ENCODE data around the gene PMEPA1.

Gene PMEPA1, protein sequence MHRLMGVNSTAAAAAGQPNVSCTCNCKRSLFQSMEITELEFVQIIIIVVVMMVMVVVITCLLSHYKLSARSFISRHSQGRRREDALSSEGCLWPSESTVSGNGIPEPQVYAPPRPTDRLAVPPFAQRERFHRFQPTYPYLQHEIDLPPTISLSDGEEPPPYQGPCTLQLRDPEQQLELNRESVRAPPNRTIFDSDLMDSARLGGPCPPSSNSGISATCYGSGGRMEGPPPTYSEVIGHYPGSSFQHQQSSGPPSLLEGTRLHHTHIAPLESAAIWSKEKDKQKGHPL

DNA sequence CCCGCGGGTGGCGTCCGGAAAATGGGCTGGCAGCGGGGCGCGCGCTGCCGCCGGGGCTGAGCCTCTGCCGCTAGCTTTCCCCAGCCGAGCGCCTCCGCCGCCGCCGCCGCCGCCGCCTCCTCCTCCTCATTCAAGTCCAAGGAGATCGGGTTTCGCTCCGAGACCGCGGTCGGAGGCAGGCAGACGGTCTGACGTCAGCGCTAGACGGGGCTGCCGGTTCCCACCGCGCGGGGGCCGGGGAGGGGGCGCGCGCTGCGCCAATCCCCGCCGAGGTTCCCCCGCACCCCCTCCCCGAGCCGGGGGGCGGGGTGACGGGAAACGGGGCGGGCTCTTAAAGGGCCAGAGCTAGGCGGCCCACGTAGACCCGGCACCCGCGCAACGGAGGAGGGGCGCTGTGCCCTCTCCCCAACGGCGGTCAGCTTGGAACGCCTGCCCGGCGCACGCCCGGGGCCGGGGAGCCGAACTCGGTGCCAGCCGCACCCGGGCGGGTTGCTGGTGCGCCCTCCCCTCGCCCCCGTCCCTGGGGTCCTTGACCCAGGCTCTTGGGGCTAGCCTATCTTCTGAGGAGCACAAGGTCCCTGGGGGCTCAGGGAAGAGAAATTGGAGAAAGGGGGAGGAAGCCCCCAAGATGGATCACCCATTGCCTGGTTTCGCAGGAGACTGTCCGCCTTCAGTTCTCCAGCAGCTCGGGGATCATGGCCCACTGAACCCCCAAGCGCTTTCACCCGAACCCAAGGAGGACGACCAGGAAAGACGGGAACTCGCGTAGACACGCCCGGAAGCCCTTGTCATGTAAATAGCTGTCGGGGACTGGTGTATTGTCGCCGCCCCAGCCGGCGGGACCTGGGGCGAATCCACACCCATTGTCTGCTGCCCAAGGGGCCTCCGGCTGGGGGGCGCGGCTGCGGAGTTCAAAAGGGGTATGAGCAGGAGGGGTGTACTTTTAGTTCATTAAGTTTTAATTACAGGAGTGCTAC, at the start of gene PMEPA1:
Gene PMEPA1, minus strand, starts transcription at position 193 of the 977 bp plus-strand sequence. CDS start 433 bp downstream, outside the sequence.
- DNase-seq (ENCODE audit: low read depth, low spot score), result peak; percentile 99

DNA sequence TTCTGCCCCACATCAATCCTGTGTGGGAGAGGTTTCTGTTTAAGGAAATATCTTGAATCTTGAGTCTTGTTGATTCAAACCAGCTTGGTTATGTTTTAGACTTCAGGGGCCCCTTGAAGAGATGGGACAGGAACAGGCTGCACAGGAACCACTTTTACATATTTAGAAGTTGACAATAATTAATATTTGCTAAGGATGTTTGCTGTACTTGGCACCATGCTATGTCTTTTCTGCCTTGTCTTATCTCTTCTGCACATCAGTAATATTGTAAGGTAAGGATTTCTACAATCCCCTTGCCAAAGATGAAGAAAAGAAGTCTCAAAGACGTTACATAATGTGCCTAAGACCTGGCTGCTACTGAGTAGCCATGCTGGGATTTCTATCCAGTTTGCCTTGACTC, 48.0 kb upstream of the PMEPA1 start:
- no peak for DNase-seq (ENCODE audit: low read depth, low spot score)

DNA sequence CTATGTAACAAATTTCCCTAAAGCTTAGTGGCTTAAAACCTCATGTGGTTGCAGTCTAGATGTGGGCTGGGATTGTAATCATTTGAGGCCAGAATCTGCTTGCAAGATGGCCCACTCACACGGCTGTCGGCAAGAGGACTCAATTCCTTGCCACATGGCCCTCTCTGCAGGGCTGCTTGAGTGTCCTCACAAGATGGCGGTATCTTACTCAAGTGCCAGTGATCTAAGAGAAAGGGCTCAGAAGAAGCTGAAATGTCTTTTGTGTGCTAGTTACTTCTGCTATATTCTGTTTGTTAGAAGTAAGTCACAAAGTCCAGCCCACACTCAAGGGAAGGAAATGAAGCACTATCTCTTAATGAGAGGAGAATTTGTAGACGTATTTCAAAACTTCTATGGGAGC, 47.1 kb upstream of the PMEPA1 start:
- no peak for DNase-seq (ENCODE audit: low read depth, low spot score)

DNA sequence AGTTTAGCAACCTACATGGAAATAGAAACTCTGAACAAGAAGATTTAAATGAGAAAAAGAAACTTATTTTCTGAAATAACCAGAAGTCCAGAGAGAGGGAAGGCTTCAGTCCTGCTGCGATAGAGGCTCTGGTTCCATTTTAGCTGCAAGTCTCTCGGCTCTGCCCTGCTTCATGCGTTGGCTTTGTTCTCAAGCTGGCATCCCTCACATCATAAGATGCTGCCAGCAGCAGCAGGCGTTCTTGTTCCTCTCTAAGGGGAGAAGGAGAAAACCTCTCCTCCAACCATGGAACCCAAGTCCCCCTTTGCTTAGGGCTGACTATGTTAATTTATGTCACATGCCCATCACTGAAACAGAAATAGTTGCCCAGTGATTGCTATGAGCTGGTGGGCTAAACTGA, 46.4 kb upstream of the PMEPA1 start:
- DNase-seq (ENCODE audit: low read depth, low spot score), result no peak

DNA sequence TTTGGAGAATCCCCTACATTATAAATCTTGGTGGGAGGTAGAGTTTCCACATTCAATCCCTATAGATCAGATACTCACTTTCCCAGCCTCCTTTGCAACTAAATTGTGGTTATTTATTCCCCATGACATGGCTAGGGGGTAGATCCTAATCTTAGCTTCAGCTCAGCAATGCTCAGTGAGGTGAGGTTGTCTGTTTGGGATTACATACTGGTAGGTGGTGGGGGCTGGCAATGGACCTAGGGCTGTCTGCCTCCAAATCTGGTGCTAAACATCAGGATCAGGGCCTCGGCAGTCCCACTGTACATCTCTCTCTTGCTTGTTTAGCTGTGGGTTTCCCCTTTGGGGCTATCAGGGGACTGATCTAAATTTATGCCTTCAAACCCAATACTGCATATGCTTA, 45.8 kb upstream of the PMEPA1 start:
- no peak for DNase-seq (ENCODE audit: low read depth, low spot score)

DNA sequence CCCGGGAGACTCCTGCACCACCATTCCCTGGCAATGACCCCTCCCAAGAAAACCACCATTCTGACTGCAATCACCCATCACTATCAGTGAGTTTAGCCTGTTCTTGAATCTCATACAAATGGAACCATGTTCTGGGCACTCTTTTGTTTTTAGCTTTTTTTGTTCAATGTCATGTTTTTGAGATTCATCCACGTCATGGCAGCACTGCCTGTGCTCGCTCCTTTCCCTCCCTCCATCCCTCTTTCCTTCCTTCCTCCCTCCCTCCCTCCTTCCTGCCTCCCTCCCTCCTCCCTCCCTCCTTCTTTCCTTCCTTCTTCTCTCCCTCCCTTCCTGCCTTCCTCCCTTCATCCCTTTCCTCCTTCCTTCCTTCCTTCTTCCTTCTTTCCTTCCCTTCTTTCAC, 44.4 kb upstream of the PMEPA1 start:
- no peak for DNase-seq (ENCODE audit: low read depth, low spot score)

DNA sequence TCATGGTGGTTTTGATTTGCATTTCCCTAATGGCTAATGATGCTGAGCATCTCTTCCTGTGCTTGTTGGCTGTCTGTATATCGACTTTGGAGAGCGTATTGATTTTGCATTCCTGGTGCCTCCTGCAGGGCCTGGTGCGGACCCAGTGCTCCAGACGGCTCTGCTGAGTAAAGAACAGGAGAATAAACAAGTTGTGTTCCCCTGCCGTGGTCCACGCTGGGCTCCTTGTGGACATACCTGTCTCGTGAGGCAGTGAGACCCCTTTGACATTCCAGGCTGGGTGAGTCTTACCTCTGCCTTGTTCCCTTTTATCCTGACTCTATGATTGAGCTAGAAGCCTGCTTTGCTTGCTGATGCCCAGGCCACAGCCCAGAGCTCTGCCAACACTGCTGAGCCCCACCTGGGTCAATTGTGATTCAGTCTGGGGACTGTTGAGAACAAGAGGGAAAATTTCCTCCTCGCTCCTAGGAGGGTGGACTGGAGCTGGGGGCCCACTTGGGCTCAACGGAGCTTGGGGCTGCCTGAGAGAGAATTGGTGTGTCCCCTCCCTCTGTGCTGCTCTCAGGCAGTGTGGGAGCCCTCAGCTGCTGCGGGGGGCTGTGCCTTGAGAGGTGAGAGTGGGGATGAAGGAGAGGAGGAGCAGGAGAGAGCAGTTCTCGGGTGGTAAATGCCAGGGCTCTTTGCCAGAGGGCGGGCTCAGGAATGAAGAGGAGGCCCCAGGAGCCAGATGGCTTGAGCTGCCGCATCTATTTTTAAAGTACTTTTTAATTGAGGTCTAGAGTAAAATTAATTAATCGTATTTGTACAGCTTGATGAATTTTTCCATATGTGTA, 43.7 kb upstream of the PMEPA1 start:
- DNase-seq (ENCODE audit: low read depth, low spot score), result no peak

DNA sequence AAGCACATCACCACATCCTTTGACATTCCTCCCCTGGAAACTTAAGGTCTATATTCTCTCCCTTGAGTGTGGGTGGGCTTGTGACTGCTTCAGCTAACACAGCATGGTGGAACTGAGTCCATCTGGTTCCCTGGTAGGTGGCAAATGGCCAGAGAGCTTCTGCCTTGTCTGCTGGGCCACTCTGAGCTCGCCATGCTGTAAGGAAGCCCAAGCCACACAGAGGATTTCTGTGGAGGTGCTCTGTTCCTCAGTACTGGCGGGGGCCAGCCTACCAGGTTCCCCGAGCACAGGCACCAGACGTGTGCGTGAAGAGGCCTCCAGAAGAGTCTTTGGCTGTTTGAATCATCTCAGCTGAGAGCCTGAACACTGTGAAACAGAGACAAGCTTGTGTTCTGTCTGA, 41.6 kb upstream of the PMEPA1 start:
- no peak for DNase-seq (ENCODE audit: low read depth, low spot score)

DNA sequence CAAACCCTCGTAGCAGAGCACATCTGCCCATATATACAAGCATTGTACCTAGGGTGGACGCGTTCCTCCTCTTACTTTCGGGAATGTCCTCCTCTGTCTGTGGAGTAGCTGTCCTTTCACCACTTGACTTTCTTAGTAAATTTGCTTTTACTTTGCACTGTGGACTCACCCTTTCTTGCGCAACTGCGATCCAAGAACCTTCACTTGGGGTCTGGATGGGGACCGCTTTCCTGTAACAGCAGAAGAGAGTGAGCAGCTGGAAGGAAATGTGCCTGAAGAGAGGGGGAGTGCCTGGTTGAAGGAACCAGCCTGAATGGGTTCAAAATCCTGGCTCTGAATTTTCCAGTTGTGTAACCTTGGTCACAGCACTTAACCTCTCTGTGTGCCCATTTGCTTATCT, 40.1 kb upstream of the PMEPA1 start:
- no peak for DNase-seq (ENCODE audit: low read depth, low spot score)

DNA sequence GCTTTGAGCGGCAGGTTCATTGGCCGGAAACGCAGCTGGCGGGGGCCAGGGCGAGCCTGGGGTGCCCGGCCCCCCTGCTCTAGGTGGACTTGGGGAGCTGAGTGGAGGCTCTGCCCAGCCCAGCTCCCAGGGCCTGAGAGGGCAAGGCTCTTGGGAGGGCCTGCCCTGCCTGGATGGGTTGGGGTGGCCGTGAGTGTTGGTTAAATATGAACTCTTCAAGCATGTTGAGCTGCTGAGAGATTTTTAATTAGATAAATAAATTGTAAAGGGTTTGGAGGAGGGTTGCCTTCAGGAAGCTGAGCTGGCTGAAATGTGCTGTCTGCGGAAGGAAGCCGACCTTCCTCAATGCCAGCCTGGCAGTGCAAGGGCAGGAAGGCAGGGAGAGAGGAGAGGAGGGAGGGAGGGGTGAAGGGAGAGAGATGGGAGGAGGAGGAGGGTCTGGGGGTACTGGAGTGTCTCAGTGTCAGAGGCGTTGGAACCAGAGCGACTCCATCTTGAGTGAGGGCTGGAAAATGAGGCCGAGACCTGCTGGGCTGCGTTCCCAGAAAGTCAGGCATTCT, 39.4 kb upstream of the PMEPA1 start:
- no peak for DNase-seq (ENCODE audit: low read depth, low spot score)

DNA sequence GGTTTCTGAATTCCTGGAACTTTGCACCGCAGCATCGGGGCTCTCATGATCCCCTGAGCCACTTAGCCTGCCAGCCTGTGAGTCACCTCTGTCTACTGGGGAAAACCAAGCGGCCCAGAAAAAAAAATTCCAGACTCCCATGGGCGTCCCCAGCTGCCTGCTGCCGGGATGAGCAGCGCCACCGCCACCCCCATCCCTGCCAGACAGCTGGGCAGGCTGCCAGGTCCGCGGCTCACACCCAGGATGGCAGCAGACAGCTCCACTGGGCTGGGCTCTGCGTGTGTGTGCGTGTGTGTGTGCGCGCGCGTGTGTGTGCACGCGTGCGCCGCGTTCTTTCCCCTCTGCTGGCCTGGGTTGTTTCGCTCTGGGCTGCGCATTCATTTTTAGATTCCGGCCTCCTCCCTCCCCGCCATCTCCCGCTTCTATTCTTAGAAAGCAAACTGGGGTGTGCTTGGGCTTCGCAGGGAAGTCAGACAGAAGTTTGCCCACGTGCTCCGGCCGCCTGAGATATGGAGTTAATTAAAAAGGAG, 38.9 kb upstream of the PMEPA1 start:
- DNase-seq (ENCODE audit: low read depth, low spot score), result peak; percentile 93

DNA sequence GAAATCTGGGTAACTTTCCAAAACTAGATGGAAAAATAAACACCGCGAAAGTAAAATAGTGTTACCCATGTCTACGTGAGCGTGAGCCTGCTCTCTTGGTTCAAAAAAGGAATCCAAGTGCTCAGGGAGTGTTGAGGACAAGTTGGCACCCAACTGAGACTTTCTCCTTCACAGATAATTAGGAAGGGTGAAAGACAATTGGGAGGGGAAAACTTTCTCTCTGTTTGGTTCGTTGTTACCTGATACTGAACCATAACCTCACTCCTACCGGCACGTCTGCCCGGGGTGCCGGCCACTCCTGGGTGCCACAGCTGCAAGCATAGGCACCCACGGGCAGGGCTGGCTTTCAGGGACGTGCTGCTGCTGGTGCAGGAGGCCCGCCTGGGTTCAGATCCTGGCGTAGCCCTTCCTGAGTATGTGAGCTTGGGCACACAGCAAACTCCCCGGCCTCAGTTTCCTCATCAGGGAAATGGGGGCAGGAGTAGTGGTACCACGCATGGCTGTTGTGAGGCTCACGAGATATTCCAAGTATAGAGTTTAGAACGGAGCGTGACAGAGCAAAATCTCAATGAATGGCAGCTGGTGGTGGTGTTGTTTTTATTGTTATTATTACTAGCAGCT, 38.2 kb upstream of the PMEPA1 start:
- DNase-seq (ENCODE audit: low read depth, low spot score), result peak; percentile 40

DNA sequence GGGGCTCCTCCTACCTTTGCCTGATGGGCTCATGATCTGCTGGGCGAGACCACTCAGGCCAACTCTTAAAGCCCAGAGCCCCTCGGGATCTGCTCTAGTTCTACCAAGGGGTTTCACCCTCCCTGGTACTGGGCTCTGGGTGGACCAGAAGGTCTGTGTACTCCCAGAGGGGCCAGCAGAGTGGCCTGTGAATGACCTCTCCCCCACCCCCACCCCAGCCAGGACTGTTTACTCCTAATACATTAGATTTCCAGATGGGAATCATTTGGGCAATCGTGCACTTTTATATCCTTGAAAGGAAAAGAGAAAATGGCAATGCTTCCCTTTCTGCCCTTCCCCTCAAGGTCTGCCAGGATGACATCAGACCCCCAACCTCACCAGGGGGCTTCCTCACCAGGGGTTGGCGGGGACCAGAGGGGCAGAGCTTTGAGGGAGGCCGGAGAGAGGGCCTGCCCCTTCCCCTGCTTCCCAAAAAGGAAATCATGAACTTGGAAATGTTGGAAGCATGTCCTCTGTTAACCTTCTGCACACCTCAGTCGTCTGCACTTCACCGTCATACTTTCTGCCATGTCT, 37.1 kb upstream of the PMEPA1 start:
- DNase-seq (ENCODE audit: low read depth, low spot score), result no peak

DNA sequence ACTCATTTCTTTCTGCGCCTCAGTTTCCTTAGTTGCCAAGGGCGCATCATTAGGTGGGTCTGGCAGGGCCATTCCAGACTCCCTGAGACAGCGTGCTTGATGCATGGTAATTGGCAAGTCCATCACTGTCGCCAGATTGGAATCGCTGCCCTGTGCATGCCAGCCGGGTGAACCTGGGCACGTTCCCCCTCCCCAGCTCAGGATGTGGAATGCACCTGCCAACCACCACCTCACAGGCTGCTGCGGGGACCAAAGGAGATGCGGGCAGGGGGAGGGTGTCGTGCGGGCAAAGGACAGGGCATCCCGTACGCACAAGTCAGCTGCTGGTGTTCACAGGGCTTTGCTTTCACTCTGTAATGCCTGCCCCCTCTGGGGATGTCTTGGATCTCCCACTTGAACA, 36.4 kb upstream of the PMEPA1 start:
- no peak for DNase-seq (ENCODE audit: low read depth, low spot score)

DNA sequence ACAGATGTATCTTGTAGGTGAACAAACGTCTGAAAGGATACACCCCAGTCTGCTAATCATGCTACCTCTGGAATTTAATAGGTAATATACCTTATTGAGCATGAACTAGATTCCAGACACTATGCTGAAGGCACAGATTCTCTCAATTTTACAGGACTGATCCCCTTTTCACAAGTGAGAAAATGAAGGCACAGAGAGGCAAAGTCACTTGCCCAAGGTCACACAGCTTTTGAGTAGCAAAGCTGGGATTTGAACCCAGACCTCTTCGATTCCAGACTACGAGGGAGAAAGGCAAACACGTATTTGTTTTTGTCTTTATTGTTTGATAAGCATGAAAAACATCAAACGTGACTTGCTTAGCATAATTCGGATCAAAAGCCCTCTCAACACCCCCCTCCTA, 34.4 kb upstream of the PMEPA1 start:
- DNase-seq (ENCODE audit: low read depth, low spot score), result no peak

DNA sequence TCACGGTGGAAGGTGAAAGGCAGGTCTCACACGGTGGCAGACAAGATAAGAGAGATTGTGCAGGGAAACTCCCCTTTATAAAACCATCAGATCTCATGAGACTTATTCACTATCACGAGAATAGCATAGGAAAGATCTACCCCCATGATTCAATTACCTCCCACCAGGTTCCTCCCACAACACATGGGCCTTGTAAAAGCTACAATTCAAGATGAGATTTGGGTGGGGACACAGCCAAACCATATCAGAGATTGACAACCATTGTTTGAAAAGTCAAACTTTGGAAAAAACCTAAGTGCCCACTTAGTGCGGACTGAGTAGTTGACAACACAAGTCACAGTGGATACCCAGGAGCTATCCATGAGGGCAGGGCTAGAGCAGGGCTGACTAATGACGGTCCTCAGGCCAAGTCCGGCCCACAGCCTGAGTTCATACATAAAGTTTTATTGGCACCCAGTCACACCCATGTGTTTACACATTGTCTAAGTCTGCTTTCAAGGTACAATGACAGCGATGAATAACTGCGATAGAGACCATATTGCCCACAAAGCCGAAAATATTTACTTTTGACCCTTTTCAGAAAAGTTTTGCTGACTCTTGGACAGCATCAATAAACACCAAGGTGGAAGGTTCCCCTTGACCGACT, 33.8 kb upstream of the PMEPA1 start:
- DNase-seq (ENCODE audit: low read depth, low spot score), result no peak

DNA sequence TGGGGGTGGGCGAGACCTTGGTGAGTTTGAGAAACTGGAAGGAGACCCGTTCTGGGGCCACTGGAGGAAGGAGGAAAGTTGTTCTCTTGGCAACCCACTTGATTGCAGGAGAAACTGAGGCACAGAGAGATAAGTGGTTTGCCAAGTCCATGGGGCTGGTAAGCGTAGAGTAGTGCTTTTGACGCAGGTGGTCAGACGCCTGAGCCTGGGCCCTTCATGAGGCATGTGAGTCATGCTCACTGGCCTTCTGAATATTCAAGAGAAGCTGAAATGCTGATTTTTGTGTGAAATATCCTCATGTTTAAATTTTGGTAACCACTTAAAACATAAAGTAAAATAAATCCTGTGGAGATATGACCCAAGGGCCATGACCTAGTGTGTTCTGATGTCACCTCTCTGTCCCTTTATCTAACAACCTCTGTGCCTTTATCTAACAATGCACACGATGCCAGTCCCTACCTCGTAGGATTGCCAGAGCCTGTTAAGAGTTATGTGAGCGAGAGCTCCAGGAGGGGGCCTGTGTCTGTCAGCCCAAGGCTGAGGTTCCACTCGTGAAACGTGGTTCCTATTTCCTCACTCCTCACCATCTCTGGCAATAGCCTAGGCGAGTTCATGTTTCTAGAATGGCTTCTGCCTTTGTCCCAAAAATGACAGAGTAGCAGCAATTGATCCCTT, 32.8 kb upstream of the PMEPA1 start:
- peak; percentile 65 for DNase-seq (ENCODE audit: low read depth, low spot score)

DNA sequence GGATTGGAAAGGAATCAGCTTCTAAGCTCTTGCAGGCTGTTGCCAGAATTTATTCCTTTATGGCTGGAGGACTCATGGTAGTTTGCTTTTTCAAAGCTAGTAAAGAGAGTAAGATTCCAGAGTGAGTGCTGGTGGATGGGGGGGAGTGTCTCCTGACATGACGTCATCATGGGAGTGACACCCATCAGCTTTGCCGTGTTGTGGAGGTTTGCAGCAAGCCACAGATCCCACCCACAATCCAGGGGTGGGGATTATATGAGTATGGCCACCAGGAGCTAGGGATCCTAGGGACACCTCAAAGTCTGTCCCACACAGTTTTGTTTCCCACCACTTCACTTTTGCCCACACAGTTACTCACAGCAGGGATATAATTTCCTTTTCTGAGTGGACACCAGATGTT, 28.7 kb upstream of the PMEPA1 start:
- peak; percentile 41 for DNase-seq (ENCODE audit: low read depth, low spot score)

DNA sequence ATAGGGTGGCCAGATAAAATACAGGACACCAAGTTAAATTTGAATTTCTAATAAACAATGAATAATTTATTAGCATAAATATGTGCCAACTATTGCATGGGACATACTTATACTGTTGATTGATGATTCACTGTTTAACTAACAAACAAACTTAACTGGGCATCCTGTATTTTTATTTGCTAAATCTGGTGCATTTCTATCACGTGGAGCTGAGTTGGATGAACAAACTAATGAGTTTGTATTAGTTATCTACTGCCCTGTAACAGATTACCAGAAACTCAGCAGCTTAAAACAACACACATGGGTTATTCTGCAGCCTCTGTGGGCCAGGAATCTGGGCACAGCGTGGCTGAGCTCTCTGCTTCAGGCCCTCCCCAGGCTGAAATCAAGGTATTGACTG, 28.2 kb upstream of the PMEPA1 start:
- no peak for DNase-seq (ENCODE audit: low read depth, low spot score)

DNA sequence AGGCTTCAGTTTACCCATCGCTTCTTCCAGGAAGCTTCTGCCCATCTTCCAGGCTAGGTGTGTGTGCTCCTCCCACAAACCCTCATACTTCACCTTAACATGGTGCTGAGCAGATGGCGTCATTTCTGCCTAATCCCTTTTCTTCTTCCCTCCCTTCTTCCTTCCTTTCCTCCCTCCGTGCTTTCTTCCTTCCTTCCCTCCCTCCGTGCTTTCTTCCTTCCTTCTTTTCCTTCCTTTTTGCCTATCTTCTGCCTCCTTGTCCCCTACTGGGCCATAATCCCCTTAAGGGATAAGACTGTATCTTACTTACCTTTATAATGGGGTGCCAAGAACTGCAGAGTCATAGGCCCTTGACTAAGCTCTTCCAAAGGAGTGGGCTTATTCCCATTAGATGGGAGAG, 27.5 kb upstream of the PMEPA1 start:
- no peak for DNase-seq (ENCODE audit: low read depth, low spot score)

Measured in astrocyte of the hippocampus (primary cell).